ENCODE measurements around the gene DNTT.

Gene DNTT

GRCh38 chr10:96377816-96378294, 73.6 kb downstream of the DNTT start:
- no peak for DNase-seq (ENCODE audit: low read depth, low spot score)
- Histone ChIP-seq H3K9ac (ENCODE audit: insufficient read length) (no peak overlapping the region), H3K36me3 (ENCODE audit: insufficient read depth, low read length) (no peaks in the 10 kb centered on the region), H3K27ac (no peak overlapping the region), H3K4me3 (no peak overlapping the region), H3K9me3 (ENCODE audit: low read depth, low read length) (no peaks in the 10 kb centered on the region)
- TF ChIP-seq EZH2 (IDR thresholded peaks at IDR 0.05) (no peak), FOXP2 (optimal IDR thresholded peaks at IDR 0.05; ENCODE audit: control extremely low read depth, extremely low read length, insufficient read depth) (no peak)

GRCh38 chr10:96378741-96379140, 74.5 kb downstream of the DNTT start:
- TF ChIP-seq EZH2 (IDR thresholded peaks at IDR 0.05), result no peak
- TF ChIP-seq FOXP2 (optimal IDR thresholded peaks at IDR 0.05; ENCODE audit: control extremely low read depth, extremely low read length, insufficient read depth), result no peak
- Histone ChIP-seq H3K27ac (no peak overlapping the region), H3K4me3 (no peak overlapping the region), H3K9ac (ENCODE audit: insufficient read length) (no peak overlapping the region), H3K36me3 (ENCODE audit: insufficient read depth, low read length) (no peaks in the 10 kb centered on the region), H3K9me3 (ENCODE audit: low read depth, low read length) (no peaks in the 10 kb centered on the region)
- DNase-seq (ENCODE audit: low read depth, low spot score), result no peak

DNA sequence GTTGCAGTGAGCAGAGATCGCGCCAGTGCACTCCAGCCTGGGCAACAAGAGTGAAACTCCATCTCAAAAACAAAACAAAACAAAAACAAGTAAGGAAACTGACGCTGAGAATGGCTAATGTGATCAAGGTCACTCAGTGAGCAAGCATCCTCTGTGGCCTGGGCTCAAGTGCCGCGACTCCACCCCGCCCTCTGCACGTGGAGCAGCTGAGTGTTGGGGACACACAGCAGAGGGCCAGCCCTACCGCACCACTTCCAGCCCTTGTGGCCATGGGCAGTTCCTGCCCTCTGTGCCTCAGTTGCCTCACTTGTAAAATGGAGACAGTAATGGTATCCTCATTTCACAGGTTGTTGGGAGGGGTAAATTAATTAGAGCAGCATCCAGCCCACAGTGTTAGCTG, 75.5 kb downstream of the DNTT start:
- no peak overlapping the region for H3K27ac ChIP-seq
- TF ChIP-seq EZH2 (IDR thresholded peaks at IDR 0.05) (no peak), POLR2AphosphoS5 (IDR thresholded peaks at IDR 0.05; ENCODE audit: borderline replicate concordance, low read depth, low read length) (no peak), FOXP2 (optimal IDR thresholded peaks at IDR 0.05; ENCODE audit: control extremely low read depth, extremely low read length, insufficient read depth) (no peak)
- no peak overlapping the region for H3K4me3 ChIP-seq
- H3K9me3 ChIP-seq (ENCODE audit: low read depth, low read length), result no peaks in the 10 kb centered on the region
- H3K36me3 ChIP-seq (ENCODE audit: insufficient read depth, low read length), result no peaks in the 10 kb centered on the region
- no peak overlapping the region for H3K9ac ChIP-seq (ENCODE audit: insufficient read length)
- DNase-seq (ENCODE audit: low read depth, low spot score), result no peak

GRCh38 chr10:96380821-96381220, 76.6 kb downstream of the DNTT start:
- no peak overlapping the region for H3K27ac ChIP-seq
- no peak for TF ChIP-seq FOXP2 (optimal IDR thresholded peaks at IDR 0.05; ENCODE audit: control extremely low read depth, extremely low read length, insufficient read depth)
- no peak for TF ChIP-seq POLR2AphosphoS5 (IDR thresholded peaks at IDR 0.05; ENCODE audit: borderline replicate concordance, low read depth, low read length)
- no peak overlapping the region for H3K9ac ChIP-seq (ENCODE audit: insufficient read length)
- no peaks in the 10 kb centered on the region for H3K9me3 ChIP-seq (ENCODE audit: low read depth, low read length)
- no peak for DNase-seq (ENCODE audit: low read depth, low spot score)
- H3K4me3 ChIP-seq, result no peak overlapping the region
- H3K36me3 ChIP-seq (ENCODE audit: insufficient read depth, low read length), result no peaks in the 10 kb centered on the region

DNA sequence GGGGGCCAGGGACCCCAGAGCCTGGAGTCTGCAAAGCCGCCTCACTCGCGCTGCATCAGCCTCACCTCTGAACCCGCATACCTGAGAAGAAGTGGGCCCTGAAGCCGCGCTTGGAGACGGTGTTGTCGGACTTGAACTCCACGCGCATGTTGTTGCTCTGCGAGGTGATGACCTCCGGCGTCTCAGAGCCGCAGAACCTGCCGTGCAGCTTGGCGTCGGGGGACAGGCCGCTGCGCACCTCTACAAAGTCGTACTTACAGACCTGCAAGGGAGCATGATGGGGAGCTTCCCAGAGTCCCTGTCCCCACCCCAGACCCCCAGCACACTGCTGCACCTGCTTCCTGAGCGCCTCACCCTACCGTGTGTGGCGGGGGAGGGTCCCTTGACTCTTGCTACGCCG, 80.3 kb downstream of the DNTT start:
- Histone ChIP-seq H3K36me3 (ENCODE audit: insufficient read depth, low read length) (no peaks in the 10 kb centered on the region), H3K27ac (no peak overlapping the region), H3K9ac (ENCODE audit: insufficient read length) (no peak overlapping the region), H3K4me3 (no peak overlapping the region), H3K9me3 (ENCODE audit: low read depth, low read length) (no peaks in the 10 kb centered on the region)
- DNase-seq (ENCODE audit: low read depth, low spot score), result no peak
- no peak for TF ChIP-seq EZH2 (IDR thresholded peaks at IDR 0.05)
- TF ChIP-seq POLR2AphosphoS5 (IDR thresholded peaks at IDR 0.05; ENCODE audit: borderline replicate concordance, low read depth, low read length), result no peak
- TF ChIP-seq FOXP2 (optimal IDR thresholded peaks at IDR 0.05; ENCODE audit: control extremely low read depth, extremely low read length, insufficient read depth), result no peak

GRCh38 chr10:96387161-96387560, 82.9 kb downstream of the DNTT start:
- no peaks in the 10 kb centered on the region for H3K9me3 ChIP-seq (ENCODE audit: low read depth, low read length)
- DNase-seq (ENCODE audit: low read depth, low spot score), result no peak
- TF ChIP-seq FOXP2 (optimal IDR thresholded peaks at IDR 0.05; ENCODE audit: control extremely low read depth, extremely low read length, insufficient read depth) (no peak), POLR2AphosphoS5 (IDR thresholded peaks at IDR 0.05; ENCODE audit: borderline replicate concordance, low read depth, low read length) (no peak), EZH2 (IDR thresholded peaks at IDR 0.05) (no peak)
- H3K27ac ChIP-seq, result no peak overlapping the region
- H3K9ac ChIP-seq (ENCODE audit: insufficient read length), result no peak overlapping the region
- H3K4me3 ChIP-seq, result no peak overlapping the region
- no peaks in the 10 kb centered on the region for H3K36me3 ChIP-seq (ENCODE audit: insufficient read depth, low read length)

- Histone ChIP-seq H3K9ac (ENCODE audit: insufficient read length) (no peak overlapping the region), H3K27ac (no peak overlapping the region), H3K4me3 (no peak overlapping the region), H3K9me3 (ENCODE audit: low read depth, low read length) (no peaks in the 10 kb centered on the region), H3K36me3 (ENCODE audit: insufficient read depth, low read length) (no peaks in the 10 kb centered on the region)
- TF ChIP-seq EZH2 (IDR thresholded peaks at IDR 0.05) (no peak), POLR2AphosphoS5 (IDR thresholded peaks at IDR 0.05; ENCODE audit: borderline replicate concordance, low read depth, low read length) (no peak), FOXP2 (optimal IDR thresholded peaks at IDR 0.05; ENCODE audit: control extremely low read depth, extremely low read length, insufficient read depth) (no peak)
- no peak for DNase-seq (ENCODE audit: low read depth, low spot score)
These were observed 83.4 kb downstream of the DNTT start for GRCh38 chr10:96387601-96388000.

Data from SK-N-MC (cell line).